A673 (cell line): ENCODE measurements around the gene MSANTD1.

Experiments used
- EZH2 ChIP-seq: fragments of 200-600 bp; sonication (generic); IDR thresholded peaks from 2 replicates; pipeline ENCODE4 v1.6.1; 2017; ENCODE audit warnings: borderline replicate concordance, low read depth, mild to moderate bottlenecking, mixed read lengths, antibody characterized with exemption, low read length; ENCODE audit not compliant: poor library complexity, severe bottlenecking
- TF ChIP-seq, protein P1 (sequence below): fragments of 300-800, 200-600 bp; sonication (generic); conservative IDR thresholded peaks from 2 replicates; pipeline ENCODE4 v1.5.1; 2017; ENCODE audit warnings: low read depth, mild to moderate bottlenecking, antibody characterized with exemption, low read length, moderate library complexity, mixed read lengths

DNA sequence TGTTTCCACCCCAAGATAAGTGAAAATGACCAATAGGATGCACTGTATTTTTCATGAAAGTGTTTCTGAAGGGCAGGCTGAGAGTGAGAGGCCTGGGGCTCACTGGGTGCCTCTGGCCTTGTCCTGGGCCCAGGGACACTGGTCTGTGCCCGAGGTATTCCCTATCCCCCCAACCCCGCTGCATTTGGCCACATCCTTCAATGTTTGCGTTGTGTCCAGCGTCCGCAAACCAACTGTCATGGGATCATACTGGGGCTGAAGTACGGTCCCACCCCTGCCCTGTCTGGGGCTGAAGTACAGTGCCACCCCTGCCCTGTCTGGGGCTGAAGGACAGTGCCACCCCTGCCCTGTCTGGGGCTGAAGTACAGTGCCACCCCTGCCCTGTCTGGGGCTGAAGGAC is 22.0 kb upstream of the MSANTD1 start:
- TF ChIP-seq, protein P1, sequence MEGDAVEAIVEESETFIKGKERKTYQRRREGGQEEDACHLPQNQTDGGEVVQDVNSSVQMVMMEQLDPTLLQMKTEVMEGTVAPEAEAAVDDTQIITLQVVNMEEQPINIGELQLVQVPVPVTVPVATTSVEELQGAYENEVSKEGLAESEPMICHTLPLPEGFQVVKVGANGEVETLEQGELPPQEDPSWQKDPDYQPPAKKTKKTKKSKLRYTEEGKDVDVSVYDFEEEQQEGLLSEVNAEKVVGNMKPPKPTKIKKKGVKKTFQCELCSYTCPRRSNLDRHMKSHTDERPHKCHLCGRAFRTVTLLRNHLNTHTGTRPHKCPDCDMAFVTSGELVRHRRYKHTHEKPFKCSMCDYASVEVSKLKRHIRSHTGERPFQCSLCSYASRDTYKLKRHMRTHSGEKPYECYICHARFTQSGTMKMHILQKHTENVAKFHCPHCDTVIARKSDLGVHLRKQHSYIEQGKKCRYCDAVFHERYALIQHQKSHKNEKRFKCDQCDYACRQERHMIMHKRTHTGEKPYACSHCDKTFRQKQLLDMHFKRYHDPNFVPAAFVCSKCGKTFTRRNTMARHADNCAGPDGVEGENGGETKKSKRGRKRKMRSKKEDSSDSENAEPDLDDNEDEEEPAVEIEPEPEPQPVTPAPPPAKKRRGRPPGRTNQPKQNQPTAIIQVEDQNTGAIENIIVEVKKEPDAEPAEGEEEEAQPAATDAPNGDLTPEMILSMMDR = no peak
- no peak for TF ChIP-seq EZH2
